Esophagus squamous epithelium (tissue), 4 donors: Measurements from ENCODE around the gene UVRAG.

Experiments
- POLR2A ChIP-seq, 4 donors: fragments of 450-650 bp; IDR thresholded peaks; one replicate each; pipeline ENCODE4 v1.6.1; 2017; ENCODE audit warnings: antibody characterized with exemption in 4 of 4, mild to moderate bottlenecking in 4 of 4, moderate library complexity in 3 of 4
- TF ChIP-seq, protein P1 (sequence below), 6 experiments: fragments of 450-650 bp in 4 of 6; fragments of 200-600 bp in 2 of 6; sonication (generic) in 2 of 6; IDR thresholded peaks; one replicate each; pipeline ENCODE4 v1.5.1; 2016 to 2019; ENCODE audit warnings: antibody characterized with exemption in 6 of 6, mild to moderate bottlenecking in 4 of 6, moderate library complexity in 4 of 6

DNA sequence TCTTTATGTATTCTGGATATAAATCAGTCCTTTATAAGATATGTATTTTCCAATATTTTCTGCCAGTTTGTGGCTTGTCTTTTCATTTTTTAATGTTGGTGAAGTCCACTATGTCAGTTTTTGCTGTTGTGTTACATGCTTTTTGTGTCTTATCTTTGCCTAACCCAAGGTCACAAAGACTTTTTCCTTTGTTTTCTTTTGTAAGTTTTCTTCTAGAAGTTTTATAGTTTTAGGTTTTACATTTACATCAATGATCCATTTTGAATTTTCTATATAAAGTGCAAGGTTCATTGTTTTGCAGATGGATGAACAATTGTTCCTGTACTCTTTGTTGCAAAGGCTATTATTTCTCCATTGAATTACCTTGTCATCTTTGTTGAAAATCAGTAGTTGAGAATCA lies 69.3 kb downstream of the UVRAG start:
- TF ChIP-seq, protein P1, sequence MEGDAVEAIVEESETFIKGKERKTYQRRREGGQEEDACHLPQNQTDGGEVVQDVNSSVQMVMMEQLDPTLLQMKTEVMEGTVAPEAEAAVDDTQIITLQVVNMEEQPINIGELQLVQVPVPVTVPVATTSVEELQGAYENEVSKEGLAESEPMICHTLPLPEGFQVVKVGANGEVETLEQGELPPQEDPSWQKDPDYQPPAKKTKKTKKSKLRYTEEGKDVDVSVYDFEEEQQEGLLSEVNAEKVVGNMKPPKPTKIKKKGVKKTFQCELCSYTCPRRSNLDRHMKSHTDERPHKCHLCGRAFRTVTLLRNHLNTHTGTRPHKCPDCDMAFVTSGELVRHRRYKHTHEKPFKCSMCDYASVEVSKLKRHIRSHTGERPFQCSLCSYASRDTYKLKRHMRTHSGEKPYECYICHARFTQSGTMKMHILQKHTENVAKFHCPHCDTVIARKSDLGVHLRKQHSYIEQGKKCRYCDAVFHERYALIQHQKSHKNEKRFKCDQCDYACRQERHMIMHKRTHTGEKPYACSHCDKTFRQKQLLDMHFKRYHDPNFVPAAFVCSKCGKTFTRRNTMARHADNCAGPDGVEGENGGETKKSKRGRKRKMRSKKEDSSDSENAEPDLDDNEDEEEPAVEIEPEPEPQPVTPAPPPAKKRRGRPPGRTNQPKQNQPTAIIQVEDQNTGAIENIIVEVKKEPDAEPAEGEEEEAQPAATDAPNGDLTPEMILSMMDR (IDR thresholded peaks at IDR 0.05) = no peak
- TF ChIP-seq POLR2A (IDR thresholded peaks at IDR 0.05) = no peak
